ENCODE data around the gene CDHR5. TPM values are rescaled to one million over a fixed set of nuclear protein-coding genes. Genes with fewer than 3 reads are reported as not detected.
A peak's percentile ranks its signal among the peaks of the same experiment; 100 is the strongest.

CDHR5 gene
- total RNA-seq, 6 experiments from 2014 or later, result not detected

GRCh38 chr11:579830-580601 is 44.7 kb downstream of the CDHR5 start:
- Mint-ChIP-seq H3K4me1 (ENCODE audit: low read depth) (peaks cover 38% of the 10 kb centered on the region), H3K27ac (peak overlapping the region; percentile 42; the same call in 1 of the 2 replicates), H3K36me3 (ENCODE audit: low read depth) (peaks cover 9% of the 10 kb centered on the region; the same call in 1 of the 2 replicates), H3K4me3 (no peak overlapping the region), H3K27me3 (ENCODE audit: insufficient read depth) (no peaks in the 10 kb centered on the region; the same call in 1 of the 2 replicates), H3K9me3 (no peaks in the 10 kb centered on the region)
- no peak for DNase-seq
- TF ChIP-seq CTCF (IDR thresholded peaks at IDR 0.05), result no peak

GRCh38 chr11:578276-579035 is 46.3 kb downstream of the CDHR5 start:
- TF ChIP-seq CTCF (IDR thresholded peaks at IDR 0.05), result no peak
- no peaks in the 10 kb centered on the region for H3K9me3 Mint-ChIP-seq
- no peak for DNase-seq
- peaks cover 9% of the 10 kb centered on the region; the same call in 1 of the 2 replicates for H3K36me3 Mint-ChIP-seq (ENCODE audit: low read depth)
- peaks cover 42% of the 10 kb centered on the region for H3K4me1 Mint-ChIP-seq (ENCODE audit: low read depth)
- peak overlapping the region; percentile 42; the same call in 1 of the 2 replicates for H3K27ac Mint-ChIP-seq
- H3K4me3 Mint-ChIP-seq, result peak overlapping the region; percentile 95
- peaks cover 3% of the 10 kb centered on the region; the same call in 1 of the 2 replicates for H3K27me3 Mint-ChIP-seq (ENCODE audit: insufficient read depth)

- Mint-ChIP-seq H3K4me3 (peak overlapping the region; percentile 95), H3K9me3 (no peaks in the 10 kb centered on the region), H3K4me1 (ENCODE audit: low read depth) (peaks cover 42% of the 10 kb centered on the region), H3K27ac (peak overlapping the region; percentile 85), H3K36me3 (ENCODE audit: low read depth) (peaks cover 9% of the 10 kb centered on the region; the same call in 1 of the 2 replicates), H3K27me3 (ENCODE audit: insufficient read depth) (peaks cover 3% of the 10 kb centered on the region; the same call in 1 of the 2 replicates)
- no peak for TF ChIP-seq CTCF (IDR thresholded peaks at IDR 0.05)
- no peak for DNase-seq
Measured at GRCh38 chr11:577611-577894, 47.2 kb downstream of the CDHR5 start.

- DNase-seq, result no peak
- H3K4me1 Mint-ChIP-seq (ENCODE audit: low read depth), result peaks cover 42% of the 10 kb centered on the region
- peak overlapping the region; percentile 85 for H3K27ac Mint-ChIP-seq
- peaks cover 3% of the 10 kb centered on the region; the same call in 1 of the 2 replicates for H3K27me3 Mint-ChIP-seq (ENCODE audit: insufficient read depth)
- TF ChIP-seq CTCF (IDR thresholded peaks at IDR 0.05), result no peak
- peak overlapping the region; percentile 95 for H3K4me3 Mint-ChIP-seq
- no peaks in the 10 kb centered on the region for H3K9me3 Mint-ChIP-seq
- peaks cover 9% of the 10 kb centered on the region; the same call in 1 of the 2 replicates for H3K36me3 Mint-ChIP-seq (ENCODE audit: low read depth)
Measured at GRCh38 chr11:576811-577610, 47.7 kb downstream of the CDHR5 start.
